NCI-H446 (cell line): ENCODE measurements around the gene ZNF467.

Experiments
- DNase-seq, 2 experiments: peaks; one replicate each; lab custom pipeline; 2025; lab: John Stamatoyannopoulos, UW

Gene ZNF467

DNA sequence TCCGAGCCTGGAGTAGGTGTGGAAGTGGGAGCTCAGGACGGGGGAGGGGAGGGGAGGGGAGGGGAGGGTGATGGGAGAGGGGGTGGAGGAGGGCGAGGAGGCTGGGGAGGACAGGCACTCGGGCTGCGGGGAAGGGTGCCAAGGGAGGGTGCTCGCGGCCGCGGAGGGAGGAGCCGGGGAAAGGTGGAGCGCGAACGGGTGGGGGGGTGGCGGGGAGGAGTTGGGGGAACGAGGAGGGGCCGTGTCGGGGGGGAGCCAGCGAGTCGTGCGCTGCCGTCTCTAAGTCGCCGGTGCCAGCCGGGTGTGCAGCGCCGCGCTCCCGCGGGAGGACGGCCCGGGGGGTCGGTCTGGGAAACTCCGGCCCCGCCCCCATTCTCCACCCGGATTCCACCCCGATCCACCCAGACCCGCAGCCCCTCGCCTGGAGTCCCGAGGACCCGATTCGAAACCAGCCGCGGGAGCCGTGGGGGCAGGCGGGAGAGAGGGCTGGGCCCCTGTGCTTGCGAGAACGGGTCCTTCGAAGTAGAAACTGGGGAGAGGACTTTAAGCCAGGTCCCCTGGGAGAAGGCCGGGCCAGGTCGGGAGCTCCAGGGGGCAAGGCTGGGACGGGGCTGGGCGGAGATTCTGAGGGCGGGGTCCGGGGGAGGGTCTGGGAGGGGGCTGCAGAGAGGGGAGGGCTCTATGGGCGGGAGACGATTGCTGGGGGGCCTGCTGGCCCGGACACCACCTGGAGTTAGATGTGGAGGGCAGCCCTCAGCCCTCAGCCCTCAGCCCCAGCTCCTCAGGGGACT, at the start of gene ZNF467:
ZNF467 (minus strand) TSS at position 143 of the 791 bp plus-strand sequence. CDS start 2,556 bp downstream, outside the sequence.
- no peak for DNase-seq

DNA sequence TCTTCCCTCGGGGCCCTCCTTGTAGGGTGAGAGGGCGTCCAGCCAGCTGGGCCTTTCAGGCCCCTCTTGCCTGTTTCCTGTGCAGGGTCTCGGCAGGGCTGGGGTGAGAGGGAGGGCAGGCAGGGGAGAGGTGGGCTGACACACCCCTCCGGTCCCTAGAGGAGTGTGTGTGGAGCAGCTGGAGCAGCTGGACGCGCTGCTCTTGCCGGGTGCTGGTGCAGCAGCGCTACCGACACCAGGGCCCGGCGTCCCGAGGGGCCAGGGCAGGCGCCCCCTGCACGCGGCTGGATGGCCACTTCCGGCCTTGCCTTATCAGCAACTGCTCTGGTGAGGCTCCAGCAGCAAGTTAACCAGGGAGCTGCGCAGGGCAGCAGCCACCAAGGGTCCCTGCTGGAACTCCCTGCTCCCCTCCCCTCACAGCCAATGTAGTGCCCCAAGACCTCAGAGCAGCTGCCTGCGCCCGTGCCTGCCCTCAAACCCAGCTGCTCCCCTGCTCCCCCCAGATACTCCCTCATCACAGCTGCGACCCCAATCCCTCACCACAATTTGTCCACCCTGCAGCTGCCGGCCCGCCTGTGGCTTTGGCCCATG, 49.1 kb upstream of the ZNF467 start:
- no peak for DNase-seq

DNA sequence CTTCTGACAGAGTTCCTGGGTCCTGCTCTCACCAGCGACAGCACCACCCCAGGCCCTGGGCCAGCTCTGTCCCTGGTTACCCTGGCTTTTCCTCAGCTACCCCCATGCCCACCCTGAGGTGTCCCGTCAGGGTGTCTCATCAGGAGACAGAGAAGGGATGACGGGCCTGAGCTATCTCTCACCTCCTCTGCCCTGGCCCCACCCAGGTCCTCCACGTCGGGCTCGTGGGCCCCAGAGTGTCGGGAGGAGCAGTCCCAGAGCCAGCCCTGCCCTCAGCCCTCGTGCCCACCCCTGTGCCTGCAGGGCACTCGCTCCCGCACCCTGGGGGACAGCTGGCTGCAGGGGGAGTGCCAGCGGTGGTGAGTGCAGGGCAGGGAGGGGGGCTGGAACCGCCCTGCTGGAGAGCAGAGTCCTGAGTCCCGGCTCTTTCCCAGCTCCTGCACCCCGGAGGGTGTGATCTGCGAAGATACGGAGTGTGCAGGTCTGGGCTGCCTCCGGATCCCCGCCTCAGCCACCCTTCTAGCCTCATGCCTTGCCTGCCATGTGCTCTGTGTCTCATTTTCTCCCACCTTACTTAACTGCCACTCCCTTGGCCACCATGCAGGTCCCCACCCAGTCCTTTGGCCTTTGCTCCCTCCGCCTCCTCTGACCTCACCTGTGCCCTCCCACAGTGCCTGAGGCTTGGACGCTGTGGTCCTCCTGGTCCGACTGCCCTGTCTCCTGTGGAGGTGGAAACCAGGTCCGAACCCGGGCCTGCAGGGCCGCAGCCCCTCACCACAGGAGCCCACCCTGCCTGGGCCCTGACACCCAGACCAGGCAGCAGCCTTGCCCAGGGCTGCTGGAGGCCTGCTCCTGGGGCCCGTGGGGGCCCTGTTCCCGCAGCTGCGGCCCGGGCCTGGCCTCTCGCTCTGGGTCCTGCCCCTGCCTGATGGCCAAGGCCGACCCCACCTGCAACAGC, 48.1 kb upstream of the ZNF467 start:
- DNase-seq, result no peak

- no peak for DNase-seq
These were observed 47.3 kb upstream of the ZNF467 start for GRCh38 chr7:149820622-149821190.

- DNase-seq, result no peak
These were observed 46.6 kb upstream of the ZNF467 start for GRCh38 chr7:149819961-149820340.

GRCh38 chr7:149819141-149819960, 46.0 kb upstream of the ZNF467 start:
- no peak for DNase-seq

DNA sequence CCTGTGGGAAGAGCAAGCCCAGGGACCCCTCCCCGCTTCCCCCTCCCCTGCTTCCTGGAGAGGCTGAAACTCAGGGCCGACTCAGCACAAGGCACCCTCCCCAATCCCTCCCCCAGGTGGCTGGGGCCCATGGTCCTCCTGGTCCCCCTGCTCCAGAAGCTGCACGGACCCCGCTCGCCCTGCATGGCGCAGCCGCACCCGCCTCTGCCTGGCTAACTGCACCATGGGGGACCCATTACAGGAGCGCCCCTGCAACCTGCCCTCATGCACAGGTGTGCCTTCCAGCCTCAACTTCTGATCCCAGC, 45.1 kb upstream of the ZNF467 start:
- DNase-seq, result no peak

DNA sequence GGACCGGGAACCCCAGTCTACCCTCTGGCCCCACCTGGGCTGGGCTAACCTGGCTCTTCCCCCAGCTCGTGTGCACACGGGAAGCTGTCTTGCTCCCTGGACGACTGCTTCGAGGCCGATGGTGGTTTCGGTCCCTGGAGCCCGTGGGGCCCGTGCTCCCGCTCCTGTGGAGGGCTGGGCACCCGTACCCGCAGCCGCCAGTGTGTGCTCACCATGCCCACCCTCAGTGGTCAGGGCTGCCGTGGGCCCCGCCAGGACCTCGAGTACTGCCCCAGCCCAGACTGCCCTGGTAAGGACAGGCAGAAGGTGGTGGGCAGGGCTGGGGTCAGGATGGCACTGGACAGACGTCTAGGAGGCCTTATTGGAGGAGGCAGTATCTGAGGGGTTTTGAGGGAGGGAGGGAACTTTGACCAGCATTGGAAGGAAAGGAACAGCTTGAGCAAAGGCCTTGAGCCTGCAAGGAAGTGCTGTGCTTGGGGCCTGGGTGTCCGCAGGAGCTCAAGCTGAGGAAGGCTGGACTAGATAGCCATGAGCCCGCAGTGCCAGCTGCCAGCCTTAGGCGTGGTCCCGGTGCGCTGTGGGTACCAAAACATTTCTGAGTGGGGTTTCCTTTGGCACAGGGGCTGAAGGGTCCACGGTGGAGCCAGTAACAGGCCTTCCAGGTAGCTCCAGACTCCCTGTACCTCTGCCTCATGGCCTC, 44.6 kb upstream of the ZNF467 start:
- no peak for DNase-seq

DNA sequence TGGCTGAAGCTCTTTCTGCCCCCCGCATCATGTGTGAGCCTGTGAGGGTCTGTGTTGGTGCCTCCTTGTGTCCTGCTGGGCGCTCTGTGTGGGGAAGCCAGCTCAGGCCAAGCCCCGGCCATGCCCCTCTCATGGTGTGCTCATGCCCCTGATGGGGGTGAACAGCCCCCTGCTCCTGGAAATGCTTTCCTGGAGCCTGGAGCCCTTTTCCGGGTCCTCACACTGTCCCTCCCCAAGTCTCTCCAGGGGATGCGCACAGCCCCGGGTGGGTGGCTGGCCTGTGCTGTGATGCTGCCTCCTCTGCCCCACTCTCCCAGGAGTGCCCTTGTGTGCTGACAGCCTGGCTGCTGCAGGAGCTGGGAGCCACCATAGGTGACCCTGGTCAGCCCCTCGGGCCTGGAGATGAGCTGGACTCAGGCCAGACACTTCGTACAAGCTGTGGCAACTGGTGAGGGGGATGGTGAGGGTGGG, 43.9 kb upstream of the ZNF467 start:
- DNase-seq, result no peak

GRCh38 chr7:149816794-149817193, 43.4 kb upstream of the ZNF467 start:
- no peak for DNase-seq

GRCh38 chr7:149816267-149816751, 42.9 kb upstream of the ZNF467 start:
- no peak for DNase-seq

- DNase-seq, result no peak
These were observed 42.4 kb upstream of the ZNF467 start for GRCh38 chr7:149815661-149816266.

DNA sequence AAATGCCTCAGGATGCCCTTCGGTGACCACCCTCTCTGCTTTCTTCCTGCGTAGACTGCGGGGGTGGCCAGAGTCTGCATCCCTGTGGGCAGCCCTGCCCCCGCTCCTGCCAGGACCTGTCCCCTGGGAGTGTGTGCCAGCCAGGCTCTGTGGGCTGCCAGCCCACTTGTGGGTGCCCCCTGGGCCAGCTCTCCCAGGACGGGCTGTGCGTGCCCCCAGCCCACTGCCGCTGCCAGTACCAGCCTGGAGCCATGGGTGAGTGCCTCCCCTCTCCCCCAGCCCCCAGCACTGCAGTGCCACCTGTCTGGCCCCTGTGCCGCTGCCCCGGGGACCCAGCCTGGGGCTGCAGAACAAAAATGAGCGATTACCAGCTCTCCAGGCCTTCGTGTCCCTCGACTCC, 41.7 kb upstream of the ZNF467 start:
- DNase-seq, result no peak

GRCh38 chr7:149814494-149814893, 41.1 kb upstream of the ZNF467 start:
- DNase-seq, result no peak

DNA sequence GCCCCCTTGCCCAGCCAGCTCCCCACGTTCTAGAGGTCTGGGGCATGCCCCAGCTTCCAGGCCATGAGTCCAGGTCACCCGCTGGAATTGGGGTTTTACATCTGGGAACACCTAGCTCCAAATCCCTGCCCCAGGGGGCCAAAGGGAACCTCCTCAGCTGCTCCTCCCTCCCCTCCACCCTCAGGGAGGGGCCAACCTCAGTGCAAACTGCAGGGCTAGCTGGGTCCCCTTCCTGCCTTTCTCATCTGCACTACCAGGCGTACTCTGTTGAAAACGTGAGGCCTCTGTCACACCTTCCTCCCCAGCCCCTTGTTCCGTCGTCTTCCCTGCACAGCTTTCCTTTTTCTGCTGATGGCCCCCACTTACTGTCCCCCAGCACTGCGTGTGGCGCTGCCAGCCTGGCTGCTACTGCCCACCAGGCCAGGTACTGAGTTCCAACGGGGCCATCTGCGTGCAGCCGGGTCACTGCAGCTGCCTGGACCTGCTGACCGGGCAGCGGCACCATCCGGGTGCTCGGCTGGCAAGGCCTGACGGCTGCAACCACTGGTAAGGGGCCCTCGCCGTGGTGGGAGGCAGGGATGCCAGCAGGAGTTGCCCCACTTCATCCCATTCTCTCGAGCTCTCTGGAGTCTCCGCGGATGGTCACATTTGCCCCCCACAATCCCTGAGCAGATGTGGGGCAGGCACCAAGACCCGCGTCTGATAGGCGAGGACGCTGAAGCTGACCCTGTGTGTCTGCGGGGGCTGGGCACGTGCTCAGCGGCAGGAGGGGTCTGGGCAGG, 40.1 kb upstream of the ZNF467 start:
- DNase-seq, result no peak

- DNase-seq, result no peak
These were observed 38.6 kb upstream of the ZNF467 start for GRCh38 chr7:149811831-149812490.

DNA sequence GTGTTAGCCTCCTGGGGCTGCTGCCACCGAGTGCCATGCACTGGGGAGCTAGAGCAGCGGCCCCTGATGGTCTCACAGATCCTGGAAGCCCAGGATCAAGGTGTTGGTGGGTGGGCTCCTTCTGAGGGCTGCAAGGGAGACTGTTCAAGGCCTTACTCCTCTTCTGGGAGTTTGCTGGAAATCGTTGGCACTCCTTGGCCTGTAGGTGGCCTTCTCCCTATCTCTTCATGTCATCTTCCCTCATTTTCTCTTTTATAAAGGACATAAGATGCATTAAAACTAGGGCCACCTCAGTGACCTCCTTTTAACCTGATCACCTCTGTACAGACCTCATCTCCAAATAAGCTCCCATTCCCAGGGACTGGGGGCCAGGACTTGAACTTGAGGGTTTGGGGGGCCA, 37.8 kb upstream of the ZNF467 start:
- DNase-seq, result no peak

DNA sequence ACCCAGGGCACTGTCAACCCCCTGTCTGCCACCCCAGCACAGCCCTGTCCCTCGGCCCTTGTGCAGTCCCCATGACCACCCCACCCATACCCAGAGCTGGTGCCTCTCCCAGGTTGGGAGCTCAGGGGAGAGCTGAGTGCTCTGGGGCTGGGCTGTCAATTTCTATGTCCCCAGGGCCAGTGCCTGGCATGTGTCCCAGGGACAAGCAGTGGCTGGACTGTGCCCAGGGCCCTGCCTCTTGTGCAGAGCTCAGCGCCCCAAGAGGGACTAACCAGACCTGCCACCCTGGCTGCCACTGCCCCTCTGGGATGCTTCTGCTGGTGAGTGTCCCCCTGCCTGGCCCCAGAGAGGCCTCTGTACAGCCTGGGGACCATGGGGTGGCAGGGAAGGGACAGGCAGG, 35.8 kb upstream of the ZNF467 start:
- DNase-seq, result no peak

- no peak for DNase-seq
These were observed 34.9 kb upstream of the ZNF467 start for GRCh38 chr7:149808311-149808710.
